ENCODE data around the gene FBN3.

DNA sequence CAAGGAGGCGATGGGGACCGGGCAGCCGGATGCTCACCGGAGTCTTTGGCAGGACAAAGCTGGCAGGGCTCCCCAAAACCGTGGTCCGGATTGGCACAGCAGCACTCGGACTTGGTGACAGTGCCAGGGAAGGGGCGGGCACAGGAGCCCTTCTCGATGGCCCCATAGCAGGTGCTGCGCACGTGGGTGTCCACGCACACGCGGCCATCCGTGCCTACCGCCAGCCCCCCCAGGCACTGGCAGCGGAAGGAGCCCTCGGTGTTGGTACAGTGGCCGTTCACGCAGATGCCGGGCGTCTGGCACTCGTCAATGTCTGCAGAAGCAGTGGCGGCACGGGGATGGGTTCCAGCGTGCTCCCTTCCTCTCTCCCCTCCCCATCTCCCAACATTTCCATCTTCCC, 17.9 kb downstream of the FBN3 start:
- TF ChIP-seq, protein P1, sequence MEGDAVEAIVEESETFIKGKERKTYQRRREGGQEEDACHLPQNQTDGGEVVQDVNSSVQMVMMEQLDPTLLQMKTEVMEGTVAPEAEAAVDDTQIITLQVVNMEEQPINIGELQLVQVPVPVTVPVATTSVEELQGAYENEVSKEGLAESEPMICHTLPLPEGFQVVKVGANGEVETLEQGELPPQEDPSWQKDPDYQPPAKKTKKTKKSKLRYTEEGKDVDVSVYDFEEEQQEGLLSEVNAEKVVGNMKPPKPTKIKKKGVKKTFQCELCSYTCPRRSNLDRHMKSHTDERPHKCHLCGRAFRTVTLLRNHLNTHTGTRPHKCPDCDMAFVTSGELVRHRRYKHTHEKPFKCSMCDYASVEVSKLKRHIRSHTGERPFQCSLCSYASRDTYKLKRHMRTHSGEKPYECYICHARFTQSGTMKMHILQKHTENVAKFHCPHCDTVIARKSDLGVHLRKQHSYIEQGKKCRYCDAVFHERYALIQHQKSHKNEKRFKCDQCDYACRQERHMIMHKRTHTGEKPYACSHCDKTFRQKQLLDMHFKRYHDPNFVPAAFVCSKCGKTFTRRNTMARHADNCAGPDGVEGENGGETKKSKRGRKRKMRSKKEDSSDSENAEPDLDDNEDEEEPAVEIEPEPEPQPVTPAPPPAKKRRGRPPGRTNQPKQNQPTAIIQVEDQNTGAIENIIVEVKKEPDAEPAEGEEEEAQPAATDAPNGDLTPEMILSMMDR (IDR thresholded peaks at IDR 0.05), result no peak
- TF ChIP-seq POLR2A (IDR thresholded peaks at IDR 0.05), result no peak
